ENCODE measurements around the gene BTBD18. TPM values are rescaled to one million over a fixed set of nuclear protein-coding genes. Genes with fewer than 3 reads are reported as not detected.

BTBD18 gene
- total and polyA plus RNA-seq, 10 of the 15 experiments (the other 5 are each of a cell fraction or from before 2014, with no cell fraction given): 0.05 to 0.58 (median 0.19) TPM; not detected in 6

- WGBS (ENCODE audit: insufficient coverage, insufficient replicate concordance, low lambda C conversion rate, missing lambda C conversion rate): 100% methylated on average over 4 of the region's 4 CpGs
- BruUV-seq (replicated peaks): no TSS peak
Observed at GRCh38 chr11:57787006-57787604, 35.5 kb upstream of the BTBD18 start.

DNA sequence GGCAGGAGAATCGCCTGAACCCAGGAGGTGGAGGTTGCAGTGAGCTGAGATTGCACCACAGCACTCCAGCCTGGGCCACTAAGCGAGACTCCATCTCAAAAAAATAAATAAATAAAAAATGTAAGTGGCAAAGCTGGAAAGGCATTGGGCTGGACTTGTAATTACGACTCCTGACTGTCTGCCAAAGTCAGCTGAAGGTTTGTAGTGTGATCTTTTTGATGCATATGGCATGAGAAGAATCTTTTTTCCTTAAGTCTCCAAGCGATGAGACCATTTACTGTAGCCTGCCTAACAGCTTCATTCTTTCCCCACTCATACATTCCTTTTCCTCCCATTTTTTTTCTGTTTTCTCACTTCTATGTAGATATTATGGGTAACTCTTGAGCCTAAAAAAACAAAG, 34.8 kb upstream of the BTBD18 start:
- H3K9ac ChIP-seq (ENCODE audit: control insufficient read depth, insufficient read depth, low read length): no peak overlapping the region
- DNase-seq (ENCODE audit: low read depth, low spot score): no peak
- ChIA-PET SMC1A (ENCODE audit: uncharacterized antibody, unreplicated experiment) (interaction anchor here (0.7 to 13.0 kb wide), 3 partner anchors 9 to 24 kb away, joined by 3 to 197 read pairs (median 5); partner anchors contain the start of gene CTNND1), CTCF (interaction anchor here (0.6 to 6.3 kb wide), 4 partner anchors 8 to 23 kb away, joined by 3 to 62 read pairs (median 18); partner anchors contain the start of gene CTNND1), RAD21 (ENCODE audit: unreplicated experiment) (interaction anchor here (1.0 to 6.2 kb wide), 2 partner anchors 14 to 24 kb away, joined by 3 to 73 read pairs; partner anchors contain the start of gene CTNND1), POLR2A (interaction anchor here (0.7 to 1.2 kb wide), 2 partner anchors 20 to 22 kb away, joined by 4 to 6 read pairs; no protein-coding TSS in a partner anchor)
- BruUV-seq (replicated peaks): no TSS peak
- H3K79me2 ChIP-seq (ENCODE audit: control insufficient read depth, insufficient read depth, low read length): peaks cover 85% of the 10 kb centered on the region
- in situ Hi-C loops (cut with MboI): no loop called here
- peaks cover 41% of the 10 kb centered on the region for H3K4me1 ChIP-seq (ENCODE audit: control insufficient read depth, insufficient read depth, low read length)
- H3K4me3 ChIP-seq: no peak overlapping the region
- WGBS (ENCODE audit: insufficient coverage, insufficient replicate concordance, low lambda C conversion rate, missing lambda C conversion rate): 82% methylated on average over 4 of the region's 4 CpGs
- H3K36me3 ChIP-seq (ENCODE audit: control insufficient read depth in 2 of 2, insufficient read depth in 2 of 2, low read length in 1 of 2): peaks cover 2 to 4% of the 10 kb centered on the region in 2 experiments; a peak in 2 of 4 replicates
- H3K9me3 ChIP-seq (replicated peaks; ENCODE audit: control insufficient read depth, insufficient read depth, low read length): no peaks in the 10 kb centered on the region
- H3K27me3 ChIP-seq (replicated peaks in 1 of 2; ENCODE audit: control insufficient read depth in 2 of 2, insufficient read depth in 2 of 2, low read length in 1 of 2): no peaks in the 10 kb centered on the region
- no peak overlapping the region; the same call in 1 of the 2 replicates for H3K27ac ChIP-seq (ENCODE audit: control insufficient read depth, insufficient read depth)
- TF ChIP-seq MEF2B (IDR thresholded peaks at IDR 0.05; ENCODE audit: partially characterized antibody, poor library complexity, severe bottlenecking): no peak
- no peak for TF ChIP-seq JUNB (IDR thresholded peaks at IDR 0.05)
- TF ChIP-seq, protein P1, sequence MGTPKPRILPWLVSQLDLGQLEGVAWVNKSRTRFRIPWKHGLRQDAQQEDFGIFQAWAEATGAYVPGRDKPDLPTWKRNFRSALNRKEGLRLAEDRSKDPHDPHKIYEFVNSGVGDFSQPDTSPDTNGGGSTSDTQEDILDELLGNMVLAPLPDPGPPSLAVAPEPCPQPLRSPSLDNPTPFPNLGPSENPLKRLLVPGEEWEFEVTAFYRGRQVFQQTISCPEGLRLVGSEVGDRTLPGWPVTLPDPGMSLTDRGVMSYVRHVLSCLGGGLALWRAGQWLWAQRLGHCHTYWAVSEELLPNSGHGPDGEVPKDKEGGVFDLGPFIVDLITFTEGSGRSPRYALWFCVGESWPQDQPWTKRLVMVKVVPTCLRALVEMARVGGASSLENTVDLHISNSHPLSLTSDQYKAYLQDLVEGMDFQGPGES (IDR thresholded peaks at IDR 0.05): no peak
- TF ChIP-seq MTA2 (IDR thresholded peaks at IDR 0.05; ENCODE audit: low read depth): no peak
- TF ChIP-seq E2F8 (IDR thresholded peaks at IDR 0.05; ENCODE audit: low read depth, partially characterized antibody): no peak
- no peak for TF ChIP-seq IKZF2 (IDR thresholded peaks at IDR 0.05)
- no peak for TF ChIP-seq CREB1 (IDR thresholded peaks at IDR 0.05; ENCODE audit: low read depth)
- H4K20me1 ChIP-seq (ENCODE audit: control insufficient read depth, insufficient read depth): no peaks in the 10 kb centered on the region
- no peak overlapping the region for H2AFZ ChIP-seq (ENCODE audit: control insufficient read depth, low read depth, low read length)
- H3K4me2 ChIP-seq (ENCODE audit: control insufficient read depth, insufficient read depth): no peak overlapping the region
- intact Hi-C loops (cut with micrococcal nuclease; ENCODE audit: unreplicated experiment): loop anchor here (10.0 kb wide), 1 partner anchor 222 kb away; the partner anchor contains the start of gene UBE2L6
- no peak for FAIRE-seq
- ATAC-seq: no peak

More at GRCh38 chr11:57787006-57787604, 35.5 kb upstream of the BTBD18 start:
- no peak for DNase-seq (ENCODE audit: low read depth, low spot score)
- ChIA-PET RAD21 (ENCODE audit: unreplicated experiment) (interaction anchor here (1.0 to 6.2 kb wide), 4 partner anchors 9 to 24 kb away, joined by 3 to 73 read pairs (median 4); partner anchors contain the start of gene CTNND1), CTCF (interaction anchor here (0.6 to 6.3 kb wide), 4 partner anchors 8 to 23 kb away, joined by 3 to 62 read pairs (median 18); partner anchors contain the start of gene CTNND1), SMC1A (ENCODE audit: uncharacterized antibody, unreplicated experiment) (interaction anchor here (1.3 to 13.0 kb wide), 2 partner anchors 25 to 45 kb away, joined by 4 to 197 read pairs; partner anchors contain the start of genes CTNND1 and SELENOH), POLR2A (interaction anchor here (1.2 to 1.5 kb wide), 2 partner anchors 23 to 26 kb away, joined by 6 read pairs; partner anchors contain the start of gene CTNND1)
- intact Hi-C loops (cut with micrococcal nuclease; ENCODE audit: unreplicated experiment): loop anchor here (10.0 kb wide), 1 partner anchor 222 kb away; the partner anchor contains the start of gene UBE2L6
- Histone ChIP-seq H3K79me2 (ENCODE audit: control insufficient read depth, insufficient read depth, low read length) (peaks cover 85% of the 10 kb centered on the region), H3K4me2 (ENCODE audit: control insufficient read depth, insufficient read depth) (no peak overlapping the region), H3K9me3 (replicated peaks; ENCODE audit: control insufficient read depth, insufficient read depth, low read length) (no peaks in the 10 kb centered on the region), H3K36me3 (ENCODE audit: control insufficient read depth in 2 of 2, insufficient read depth in 2 of 2, low read length in 1 of 2) (peaks cover 2 to 4% of the 10 kb centered on the region in 2 experiments; a peak in 2 of 4 replicates), H2AFZ (ENCODE audit: control insufficient read depth, low read depth, low read length) (no peak overlapping the region), H3K9ac (ENCODE audit: control insufficient read depth, insufficient read depth, low read length) (no peak overlapping the region), H3K4me3 (no peak overlapping the region), H3K27me3 (replicated peaks in 1 of 2; ENCODE audit: control insufficient read depth in 2 of 2, insufficient read depth in 2 of 2, low read length in 1 of 2) (no peaks in the 10 kb centered on the region), H3K27ac (ENCODE audit: control insufficient read depth, insufficient read depth) (peak overlapping the region; percentile 5; the same call in 1 of the 2 replicates), H3K4me1 (ENCODE audit: control insufficient read depth, insufficient read depth, low read length) (peaks cover 48% of the 10 kb centered on the region), H4K20me1 (ENCODE audit: control insufficient read depth, insufficient read depth) (no peaks in the 10 kb centered on the region)
- ATAC-seq: no peak
- TF ChIP-seq SREBF2 (IDR thresholded peaks at IDR 0.05; ENCODE audit: low read length) (no peak), SPI1 (IDR thresholded peaks at IDR 0.05; ENCODE audit: borderline replicate concordance, insufficient read depth, low read depth, low read length) (no peak)
- in situ Hi-C loops (cut with MboI): no loop called here
- FAIRE-seq: no peak
